IMR-90 (cell line): ENCODE results near the gene CHST8. TPM values are rescaled to one million over a fixed set of nuclear protein-coding genes. Genes with fewer than 3 reads are reported as not detected.

ENCODE experiments used
- ATAC-seq: fragments of 200-7000 bp; cut with Tn5 transposase; 2 replicates; pipeline ENCODE4 v1.9.1; 2020; ENCODE audit warnings: low read depth, mild to moderate bottlenecking, moderate library complexity
- BruUV-seq: library from RNA; stranded (reverse); fragments of 400-500 nt; replicated peaks from 2 replicates; lab custom pipeline; 2021; lab: Mats Ljungman, UMichigan
- CTCF ChIA-PET: fragments of 300-600 bp; formaldehyde crosslinking; extraction: SDS; loops from one replicate; lab custom pipeline; 2021; ENCODE audit warnings: antibody characterized with exemption; lab: Yijun Ruan, JAX
- POLR2A ChIA-PET: fragments of 300-600 bp; sonication (Branson Sonifier 250); formaldehyde crosslinking; loops from one replicate; lab custom pipeline; 2022; ENCODE audit warnings: antibody characterized with exemption; ENCODE audit not compliant: unreplicated experiment; lab: Charles Lee
- DNase-seq: peaks from one replicate; pipeline ENCODE4 v3.0.0; 2013
- H2AFZ ChIP-seq: replicated peaks from 2 replicates; pipeline ENCODE3; 2013; ENCODE audit warnings: low read length, mild to moderate bottlenecking; ENCODE audit not compliant: poor library complexity
- H2AK5ac ChIP-seq: 2 replicates; pipeline ENCODE4 v1.6.1; 2013; ENCODE audit warnings: low read depth, low read length, inconsistent platforms
- H2AK9ac ChIP-seq: replicated peaks from 2 replicates; pipeline ENCODE3; 2013; ENCODE audit warnings: mild to moderate bottlenecking, low read depth, low read length, moderate library complexity; ENCODE audit not compliant: poor library complexity
- H2BK120ac ChIP-seq: 2 replicates; pipeline ENCODE4 v1.6.1; 2013; ENCODE audit warnings: low read depth, low read length, inconsistent platforms
- H2BK15ac ChIP-seq: 3 replicates; pipeline ENCODE4 v1.6.1; 2013; ENCODE audit warnings: low read depth, low read length, inconsistent platforms
- H2BK20ac ChIP-seq: 2 replicates; pipeline ENCODE4 v1.6.1; 2013; ENCODE audit warnings: low read depth, mild to moderate bottlenecking, inconsistent platforms, low read length, moderate library complexity
- H2BK5ac ChIP-seq: 2 replicates; pipeline ENCODE4 v1.6.1; 2013; ENCODE audit warnings: mild to moderate bottlenecking, low read depth, low read length, inconsistent platforms; ENCODE audit not compliant: poor library complexity, severe bottlenecking
- H3K14ac ChIP-seq: replicated peaks from 2 replicates; pipeline ENCODE4 v1.6.1; 2013; ENCODE audit warnings: low read depth, low read length, inconsistent platforms
- H3K18ac ChIP-seq: 2 replicates; pipeline ENCODE4 v1.6.1; 2013; ENCODE audit warnings: low read depth, low read length, control low read depth
- H3K23ac ChIP-seq: 2 replicates; pipeline ENCODE4 v1.6.1; 2013; ENCODE audit warnings: low read depth, low read length, inconsistent platforms
- H3K27ac ChIP-seq: 2 replicates; pipeline ENCODE4 v1.5.1; 2013; ENCODE audit warnings: mild to moderate bottlenecking, control low read depth, low read length; ENCODE audit not compliant: insufficient read depth
- H3K27me3 ChIP-seq: 2 replicates; pipeline ENCODE4 v1.6.1; 2013; ENCODE audit warnings: low read length; ENCODE audit not compliant: control insufficient read depth, insufficient read depth
- H3K36me3 ChIP-seq: 2 replicates; pipeline ENCODE4 v1.6.1; 2013; ENCODE audit warnings: low read length, mixed read lengths; ENCODE audit not compliant: control insufficient read depth, insufficient read depth
- H3K4ac ChIP-seq: 2 replicates; pipeline ENCODE4 v1.6.1; 2013; ENCODE audit warnings: low read depth, low read length, inconsistent platforms
- H3K4me1 ChIP-seq: 2 replicates; pipeline ENCODE4 v1.6.1; 2013; ENCODE audit warnings: low read length, mixed read lengths; ENCODE audit not compliant: control insufficient read depth, insufficient read depth
- H3K4me2 ChIP-seq: 2 replicates; pipeline ENCODE4 v1.6.1; 2013; ENCODE audit warnings: low read depth, mild to moderate bottlenecking, control low read depth, low read length, moderate library complexity
- H3K4me3 ChIP-seq: 2 replicates; pipeline ENCODE4 v1.5.1; 2013; ENCODE audit warnings: low read depth, mild to moderate bottlenecking, control low read depth, low read length, moderate library complexity; ENCODE audit not compliant: insufficient read depth
- H3K56ac ChIP-seq: 2 replicates; pipeline ENCODE4 v1.6.1; 2013; ENCODE audit warnings: low read length, inconsistent platforms; ENCODE audit not compliant: insufficient read depth; ENCODE audit errors: extremely low read depth
- H3K79me1 ChIP-seq, 2 experiments: 2 replicates each; pipeline ENCODE4 v1.6.1; 2013; ENCODE audit warnings: low read length in 2 of 2, inconsistent platforms in 1 of 2, low read depth in 1 of 2
- H3K9ac ChIP-seq: 2 replicates; pipeline ENCODE4 v1.6.1; 2013; ENCODE audit warnings: low read depth, low read length, control low read depth
- H3K9me1 ChIP-seq: 2 replicates; pipeline ENCODE4 v1.6.1; 2013; ENCODE audit warnings: low read length, inconsistent platforms; ENCODE audit not compliant: insufficient read depth
- H3K9me3 ChIP-seq: 2 replicates; pipeline ENCODE4 v1.6.1; 2013; ENCODE audit warnings: low read length; ENCODE audit not compliant: control insufficient read depth, insufficient read depth
- H4K20me1 ChIP-seq: 2 replicates; pipeline ENCODE4 v1.6.1; 2013; ENCODE audit warnings: low read length, inconsistent platforms; ENCODE audit not compliant: insufficient read depth
- H4K5ac ChIP-seq: 2 replicates; pipeline ENCODE4 v1.6.1; 2013; ENCODE audit warnings: mild to moderate bottlenecking, low read depth, low read length, control low read depth
- H4K8ac ChIP-seq, 2 experiments: 2 replicates each; pipeline ENCODE4 v1.6.1; 2013; ENCODE audit warnings: low read depth in 2 of 2, low read length in 2 of 2, control low read depth in 1 of 2, inconsistent platforms in 1 of 2
- H4K91ac ChIP-seq: 2 replicates; pipeline ENCODE4 v1.6.1; 2013; ENCODE audit warnings: low read depth, low read length, inconsistent platforms; ENCODE audit not compliant: insufficient read depth
- BHLHE40 ChIP-seq: fragments of 150-350 bp; IDR thresholded peaks from 2 replicates; pipeline ENCODE4 v1.6.1; 2016; ENCODE audit warnings: mild to moderate bottlenecking, low read depth, low read length
- CEBPB ChIP-seq: IDR thresholded peaks from 2 replicates; pipeline ENCODE4 v1.6.1; 2012; ENCODE audit warnings: low read depth, low read length, improper control_type of control experiment
- CHD1 ChIP-seq: IDR thresholded peaks from 2 replicates; pipeline ENCODE4 v1.6.1; 2012; ENCODE audit warnings: low read depth, low read length, improper control_type of control experiment
- CTCF ChIP-seq: conservative IDR thresholded peaks from 2 replicates; pipeline ENCODE4 v1.5.1; 2012; ENCODE audit warnings: mild to moderate bottlenecking, low read depth, low read length, improper control_type of control experiment
- FOS ChIP-seq: fragments of 150-350 bp; IDR thresholded peaks from 2 replicates; pipeline ENCODE4 v1.6.1; 2016; ENCODE audit warnings: low read depth, low read length
- MAFK ChIP-seq: IDR thresholded peaks from 2 replicates; pipeline ENCODE4 v1.6.1; 2012; ENCODE audit warnings: low read depth, low read length, improper control_type of control experiment
- MAZ ChIP-seq: IDR thresholded peaks from 2 replicates; pipeline ENCODE4 v1.6.1; 2012; ENCODE audit warnings: low read depth, mild to moderate bottlenecking, low read length, improper control_type of control experiment, moderate library complexity, borderline replicate concordance
- MXI1 ChIP-seq: IDR thresholded peaks from 2 replicates; pipeline ENCODE4 v1.6.1; 2012; ENCODE audit warnings: low read depth, mild to moderate bottlenecking, low read length, moderate library complexity, borderline replicate concordance
- NFE2L2 ChIP-seq: fragments of 150-350 bp; IDR thresholded peaks from 2 replicates; pipeline ENCODE4 v1.6.1; 2016; ENCODE audit warnings: low read depth, mild to moderate bottlenecking, low read length
- POLR2A ChIP-seq: IDR thresholded peaks from 2 replicates; pipeline ENCODE4 v1.6.1; 2012; ENCODE audit warnings: mild to moderate bottlenecking, low read depth, low read length
- RAD21 ChIP-seq: IDR thresholded peaks from 2 replicates; pipeline ENCODE4 v1.6.1; 2012; ENCODE audit warnings: low read length, improper control_type of control experiment
- RCOR1 ChIP-seq: IDR thresholded peaks from 2 replicates; pipeline ENCODE4 v1.6.1; 2012; ENCODE audit warnings: mild to moderate bottlenecking, low read length, improper control_type of control experiment; ENCODE audit not compliant: insufficient replicate concordance
- RFX5 ChIP-seq: IDR thresholded peaks from 2 replicates; pipeline ENCODE4 v1.8.0; 2012; ENCODE audit warnings: low read depth, mild to moderate bottlenecking, low read length, moderate library complexity
- SMC3 ChIP-seq: fragments of 150-350 bp; IDR thresholded peaks from 2 replicates; pipeline ENCODE4 v1.6.1; 2016; ENCODE audit warnings: low read depth, mild to moderate bottlenecking, antibody characterized with exemption, low read length, moderate library complexity
- WGBS, 2 experiments: methylation state at CpG; one replicate each; pipeline versions ENCODE4 v1.1.5 to v1.1.7; 2013; ENCODE audit warnings: missing lambda C conversion rate in 2 of 2; ENCODE audit not compliant: insufficient read length in 1 of 2; ENCODE audit errors: extremely low coverage in 2 of 2; 5-methylcytosine and 5-hydroxymethylcytosine counted together
- dilution Hi-C: fragments of 300-500 bp; cut with HindIII; formaldehyde crosslinking; loops from one replicate; pipeline ENCODE4 v1.14.3; 2018; ENCODE audit warnings: low sequenced_read_pairs; ENCODE audit not compliant: unreplicated experiment
- in situ Hi-C: fragments of 300-500 bp; cut with MboI; formaldehyde crosslinking; loops from 3 replicates; pipeline ENCODE4 v1.14.3; 2019; ENCODE audit warnings: low sequenced_read_pairs, inconsistent platforms, mixed read lengths
- intact Hi-C: fragments of 100-400 bp; cut with micrococcal nuclease; formaldehyde crosslinking; loops from 2 replicates; pipeline ENCODE4 v1.10.0; 2022
- polyA plus RNA-seq, 3 experiments: library from polyadenylated mRNA; depleted of rRNA; stranded (reverse); fragments of >200 nt; gene quantifications; 2 replicates each; pipeline ENCODE4 v1.2.3, GENCODE V29; 2012; ENCODE audit warnings: low replicate concordance in 1 of 3
- total RNA-seq: library from RNA; depleted of rRNA; stranded (reverse); fragments of >200 nt; gene quantifications from 2 replicates; pipeline ENCODE4 v1.2.3, GENCODE V29; 2012
- TF ChIP-seq, protein P1 (sequence below): fragments of 150-350 bp; IDR thresholded peaks from 2 replicates; pipeline ENCODE4 v1.6.1; 2016; ENCODE audit warnings: low read depth, mild to moderate bottlenecking, low read length, moderate library complexity, borderline replicate concordance
- TF ChIP-seq, protein P2 (sequence below): fragments of 150-350 bp; IDR thresholded peaks from 2 replicates; pipeline ENCODE4 v1.6.1; 2017; ENCODE audit warnings: mild to moderate bottlenecking, antibody characterized with exemption, low read length, low read depth

CHST8 gene
- total and polyA plus RNA-seq, 2 of the 4 experiments (the other 2 are of a cell fraction): not detected

DNA sequence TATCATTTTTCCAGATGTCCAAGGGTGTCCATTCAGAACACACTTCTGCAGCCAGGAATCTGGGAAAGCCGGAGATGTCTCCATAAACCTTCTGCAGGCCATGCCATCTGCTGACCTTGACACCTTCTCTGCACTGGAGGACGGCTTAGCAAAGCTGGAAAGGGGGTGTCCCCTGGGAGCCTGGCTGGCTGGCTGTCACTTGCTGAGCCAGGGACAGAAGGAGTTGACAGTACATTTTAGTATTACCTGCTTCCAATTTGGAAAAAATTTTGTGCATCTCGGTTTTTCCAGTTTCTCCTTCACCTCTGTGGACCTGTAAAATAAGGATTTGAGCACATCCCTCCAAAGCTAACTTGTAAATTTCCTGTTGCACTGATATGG, 8.1 kb upstream of the CHST8 start:
- DNase-seq: no peak
- Histone ChIP-seq H3K9me3 (no peaks in the 10 kb centered on the region), H3K18ac (no peak overlapping the region), H2BK15ac (no peak overlapping the region), H4K20me1 (no peaks in the 10 kb centered on the region), H2BK120ac (no peak overlapping the region), H3K14ac (no peak overlapping the region), H3K4ac (no peak overlapping the region), H2AK5ac (no peak overlapping the region), H3K36me3 (no peaks in the 10 kb centered on the region), H2BK5ac (no peak overlapping the region), H3K9ac (no peak overlapping the region), H2AFZ (no peak overlapping the region), H3K79me1 (no peaks in the 10 kb centered on the region), H3K4me2 (no peak overlapping the region), H4K5ac (no peak overlapping the region), H3K23ac (no peak overlapping the region), H4K91ac (no peak overlapping the region), H3K27me3 (no peaks in the 10 kb centered on the region), H2BK20ac (no peak overlapping the region), H3K27ac (no peak overlapping the region), H2AK9ac (no peak overlapping the region), H3K56ac (no peak overlapping the region), H3K9me1 (no peaks in the 10 kb centered on the region), H3K4me3 (no peak overlapping the region), H4K8ac (no peak overlapping the region), H3K4me1 (no peaks in the 10 kb centered on the region)
- ChIA-PET POLR2A (no interaction called here), CTCF (no interaction called here)
- no peak for ATAC-seq
- BruUV-seq: no TSS peak
- WGBS, 2 experiments: 0% methylated on average over 1 of the region's 3 CpGs; no CpG with 5 or more reads in 1 of the 2 experiments
- intact Hi-C loops (no loop called here), in situ Hi-C loops (no loop called here), dilution Hi-C loops (no loop called here)
- TF ChIP-seq CTCF (no peak), FOS (no peak), MXI1 (no peak), NFE2L2 (no peak), MAZ (no peak), RFX5 (no peak), CHD1 (no peak), RAD21 (no peak), POLR2A (no peak), BHLHE40 (no peak), RCOR1 (no peak), CEBPB (no peak), SMC3 (no peak), MAFK (no peak)
- TF ChIP-seq, protein P1, sequence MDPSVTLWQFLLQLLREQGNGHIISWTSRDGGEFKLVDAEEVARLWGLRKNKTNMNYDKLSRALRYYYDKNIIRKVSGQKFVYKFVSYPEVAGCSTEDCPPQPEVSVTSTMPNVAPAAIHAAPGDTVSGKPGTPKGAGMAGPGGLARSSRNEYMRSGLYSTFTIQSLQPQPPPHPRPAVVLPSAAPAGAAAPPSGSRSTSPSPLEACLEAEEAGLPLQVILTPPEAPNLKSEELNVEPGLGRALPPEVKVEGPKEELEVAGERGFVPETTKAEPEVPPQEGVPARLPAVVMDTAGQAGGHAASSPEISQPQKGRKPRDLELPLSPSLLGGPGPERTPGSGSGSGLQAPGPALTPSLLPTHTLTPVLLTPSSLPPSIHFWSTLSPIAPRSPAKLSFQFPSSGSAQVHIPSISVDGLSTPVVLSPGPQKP: no peak
- TF ChIP-seq, protein P2, sequence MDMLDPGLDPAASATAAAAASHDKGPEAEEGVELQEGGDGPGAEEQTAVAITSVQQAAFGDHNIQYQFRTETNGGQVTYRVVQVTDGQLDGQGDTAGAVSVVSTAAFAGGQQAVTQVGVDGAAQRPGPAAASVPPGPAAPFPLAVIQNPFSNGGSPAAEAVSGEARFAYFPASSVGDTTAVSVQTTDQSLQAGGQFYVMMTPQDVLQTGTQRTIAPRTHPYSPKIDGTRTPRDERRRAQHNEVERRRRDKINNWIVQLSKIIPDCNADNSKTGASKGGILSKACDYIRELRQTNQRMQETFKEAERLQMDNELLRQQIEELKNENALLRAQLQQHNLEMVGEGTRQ: no peak
